ENCODE measurements around the gene CNBP.

Gene CNBP

GRCh38 chr3:129126726-129127280, 56.9 kb downstream of the CNBP start:
- ChIA-PET POLR2A (no interaction called here), CTCF (interaction anchor here (2.8 kb wide), 1 partner anchor 120 kb away, joined by 7 read pairs; no protein-coding TSS in a partner anchor)
- H3K4me3 ChIP-seq (ENCODE audit: low read depth, low read length) = no peak overlapping the region
- no peak for DNase-seq (ENCODE audit: low read depth, low spot score)
- no peak for TF ChIP-seq CTCF (IDR thresholded peaks at IDR 0.05; ENCODE audit: insufficient read depth, low read length, missing control alignments)

GRCh38 chr3:129123314-129124060, 60.2 kb downstream of the CNBP start:
- ChIA-PET CTCF (interaction anchor here (1.1 to 8.1 kb wide), 4 partner anchors 13 to 153 kb away, joined by 3 to 55 read pairs (median 52); no protein-coding TSS in a partner anchor), POLR2A (interaction anchor here (1.3 kb wide), 1 partner anchor 126 kb away, joined by 3 read pairs; the partner anchor contains the start of gene COPG1)
- DNase-seq (ENCODE audit: low read depth, low spot score) = peak; percentile 14
- no peak overlapping the region for H3K4me3 ChIP-seq (ENCODE audit: low read depth, low read length)
- TF ChIP-seq CTCF (IDR thresholded peaks at IDR 0.05; ENCODE audit: insufficient read depth, low read length, missing control alignments) = no peak

GRCh38 chr3:129122412-129123011, 61.2 kb downstream of the CNBP start:
- POLR2A ChIA-PET = interaction anchor here (0.5 to 1.4 kb wide), 5 partner anchors 61 to 127 kb away, joined by 3 to 4 read pairs (median 3); partner anchors contain the start of genes CNBP and COPG1
- H3K4me3 ChIP-seq (ENCODE audit: low read depth, low read length) = no peak overlapping the region; the same call in 1 of the 2 replicates
- DNase-seq (ENCODE audit: low read depth, low spot score) = no peak
- CTCF ChIA-PET = interaction anchor here (1.1 to 8.1 kb wide), 7 partner anchors 14 to 152 kb away, joined by 3 to 55 read pairs (median 4); no protein-coding TSS in a partner anchor
- TF ChIP-seq CTCF (IDR thresholded peaks at IDR 0.05; ENCODE audit: insufficient read depth, low read length, missing control alignments) = no peak

- DNase-seq (ENCODE audit: low read depth, low spot score) = no peak
- ChIA-PET CTCF (interaction anchor here (1.2 to 8.1 kb wide), 6 partner anchors 18 to 151 kb away, joined by 3 to 55 read pairs (median 28); no protein-coding TSS in a partner anchor), POLR2A (interaction anchor here (0.5 to 1.4 kb wide), 5 partner anchors 36 to 128 kb away, joined by 3 to 4 read pairs (median 3); partner anchors contain the start of genes CNBP and COPG1)
Measured at GRCh38 chr3:129121792-129122411, 61.8 kb downstream of the CNBP start, which contains the start of gene RAB43. RAB43 (minus strand) TSS chr3:129121804; CDS start chr3:129121489, 315 bp downstream.

More at GRCh38 chr3:129121792-129122411, 61.8 kb downstream of the CNBP start, which contains the start of gene RAB43:
- TF ChIP-seq CTCF (IDR thresholded peaks at IDR 0.05; ENCODE audit: insufficient read depth, low read length, missing control alignments) = no peak
- H3K4me3 ChIP-seq (ENCODE audit: low read depth, low read length) = peak within 1 kb of the TSS; percentile 85
